H1 (cell line): Measurements from ENCODE around the gene RPP25.

ENCODE experiments used
- CHD2 ChIP-seq: IDR thresholded peaks from 2 replicates; pipeline ENCODE4 v1.6.1; 2012; ENCODE audit warnings: low read length, improper control_type of control experiment
- EP300 ChIP-seq, 2 experiments: IDR thresholded peaks; 1 replicate in 1 of 2; 2 replicates in 1 of 2; pipeline ENCODE4 v1.6.1; 2011 to 2012; ENCODE audit warnings: low read depth in 2 of 2, low read length in 2 of 2, mild to moderate bottlenecking in 2 of 2, borderline replicate concordance in 1 of 2, inconsistent platforms in 1 of 2, moderate library complexity in 1 of 2
- FOSL1 ChIP-seq: IDR thresholded peaks from 2 replicates; pipeline ENCODE4 v1.6.1; 2011; ENCODE audit warnings: mild to moderate bottlenecking, low read depth, low read length, moderate library complexity; ENCODE audit not compliant: insufficient read depth
- GABPA ChIP-seq: IDR thresholded peaks from 2 replicates; pipeline ENCODE4 v1.6.1; 2011; ENCODE audit warnings: mild to moderate bottlenecking, low read length, moderate library complexity, borderline replicate concordance; ENCODE audit not compliant: insufficient read depth
- JUND ChIP-seq: IDR thresholded peaks from 2 replicates; pipeline ENCODE4 v1.6.1; 2011; ENCODE audit warnings: mild to moderate bottlenecking, improper control_type of control experiment, low read length
- POLR2A ChIP-seq, 2 experiments: IDR thresholded peaks; 1 replicate in 1 of 2; 2 replicates in 1 of 2; pipeline ENCODE4 v1.6.1; 2011; ENCODE audit warnings: low read depth in 2 of 2, low read length in 2 of 2, mild to moderate bottlenecking in 2 of 2; ENCODE audit errors: control extremely low read depth in 1 of 2
- POLR2AphosphoS5 ChIP-seq: IDR thresholded peaks from 2 replicates; pipeline ENCODE4 v1.6.1; 2011; ENCODE audit warnings: low read depth, low read length
- SP2 ChIP-seq: IDR thresholded peaks from 2 replicates; pipeline ENCODE4 v1.6.1; 2012; ENCODE audit warnings: mild to moderate bottlenecking, low read length, inconsistent platforms
- TCF12 ChIP-seq: IDR thresholded peaks from 2 replicates; pipeline ENCODE4 v1.6.1; 2011; ENCODE audit warnings: low read depth, mild to moderate bottlenecking, low read length
- TEAD4 ChIP-seq: IDR thresholded peaks from 2 replicates; pipeline ENCODE4 v1.6.1; 2012; ENCODE audit warnings: low read depth, low read length, inconsistent platforms, mixed read lengths
- ZNF274 ChIP-seq: IDR thresholded peaks from 2 replicates; pipeline ENCODE4 v1.7.0; 2012; ENCODE audit warnings: low read length, borderline replicate concordance; ENCODE audit errors: extremely low read depth
- TF ChIP-seq, protein P1 (sequence below), 3 experiments: IDR thresholded peaks; 1 replicate in 2 of 3; 2 replicates in 1 of 3; pipeline versions ENCODE4 v1.5.1 to v1.6.1; 2011; ENCODE audit warnings: low read length in 3 of 3, mild to moderate bottlenecking in 3 of 3, inconsistent platforms in 2 of 3, low read depth in 1 of 3, moderate library complexity in 1 of 3; ENCODE audit not compliant: insufficient read depth in 1 of 3; ENCODE audit errors: control extremely low read depth in 1 of 3
- TF ChIP-seq, protein P2 (sequence below): IDR thresholded peaks from 2 replicates; pipeline ENCODE4 v1.6.1; 2011; ENCODE audit warnings: low read depth, mild to moderate bottlenecking, low read length; ENCODE audit not compliant: insufficient read depth
- TF ChIP-seq, protein P3 (sequence below): IDR thresholded peaks from 2 replicates; pipeline ENCODE4 v1.6.1; 2012; ENCODE audit warnings: inconsistent platforms

DNA sequence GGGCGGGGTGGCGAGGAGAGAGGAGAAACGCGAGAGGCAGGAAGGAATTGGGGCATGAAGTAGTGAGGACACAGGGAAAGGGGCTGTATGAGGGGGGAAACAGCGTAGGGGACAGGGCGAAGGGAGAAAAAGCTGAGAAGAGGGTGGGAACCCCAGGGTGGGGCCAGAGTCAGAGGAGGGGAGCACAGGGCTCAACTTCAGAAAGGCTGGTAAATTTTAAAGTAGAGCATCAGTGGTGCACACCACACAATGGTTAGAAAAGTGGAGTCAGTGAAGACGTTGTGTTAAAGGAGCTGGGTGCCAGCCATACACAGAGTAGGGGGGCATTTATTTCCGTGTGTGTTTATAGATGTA lies 3.0 kb upstream of the RPP25 start:
- TF ChIP-seq, protein P1, sequence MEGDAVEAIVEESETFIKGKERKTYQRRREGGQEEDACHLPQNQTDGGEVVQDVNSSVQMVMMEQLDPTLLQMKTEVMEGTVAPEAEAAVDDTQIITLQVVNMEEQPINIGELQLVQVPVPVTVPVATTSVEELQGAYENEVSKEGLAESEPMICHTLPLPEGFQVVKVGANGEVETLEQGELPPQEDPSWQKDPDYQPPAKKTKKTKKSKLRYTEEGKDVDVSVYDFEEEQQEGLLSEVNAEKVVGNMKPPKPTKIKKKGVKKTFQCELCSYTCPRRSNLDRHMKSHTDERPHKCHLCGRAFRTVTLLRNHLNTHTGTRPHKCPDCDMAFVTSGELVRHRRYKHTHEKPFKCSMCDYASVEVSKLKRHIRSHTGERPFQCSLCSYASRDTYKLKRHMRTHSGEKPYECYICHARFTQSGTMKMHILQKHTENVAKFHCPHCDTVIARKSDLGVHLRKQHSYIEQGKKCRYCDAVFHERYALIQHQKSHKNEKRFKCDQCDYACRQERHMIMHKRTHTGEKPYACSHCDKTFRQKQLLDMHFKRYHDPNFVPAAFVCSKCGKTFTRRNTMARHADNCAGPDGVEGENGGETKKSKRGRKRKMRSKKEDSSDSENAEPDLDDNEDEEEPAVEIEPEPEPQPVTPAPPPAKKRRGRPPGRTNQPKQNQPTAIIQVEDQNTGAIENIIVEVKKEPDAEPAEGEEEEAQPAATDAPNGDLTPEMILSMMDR (IDR thresholded peaks at IDR 0.05; ENCODE audit: control extremely low read depth in 1 of 3, insufficient read depth in 1 of 3, low read depth in 1 of 3, low read length in 3 of 3) = no peak
- TF ChIP-seq TCF12 (no peak), CHD2 (no peak), FOSL1 (no peak), POLR2A (IDR thresholded peaks at IDR 0.05; ENCODE audit: control extremely low read depth in 1 of 2, low read depth in 2 of 2, low read length in 2 of 2) (no peak), SP2 (no peak), POLR2AphosphoS5 (no peak), GABPA (no peak), ZNF274 (no peak), JUND (no peak), EP300 (IDR thresholded peaks at IDR 0.05; ENCODE audit: borderline replicate concordance in 1 of 2, low read depth in 2 of 2, low read length in 2 of 2) (no peak), TEAD4 (no peak)
- TF ChIP-seq, protein P2, sequence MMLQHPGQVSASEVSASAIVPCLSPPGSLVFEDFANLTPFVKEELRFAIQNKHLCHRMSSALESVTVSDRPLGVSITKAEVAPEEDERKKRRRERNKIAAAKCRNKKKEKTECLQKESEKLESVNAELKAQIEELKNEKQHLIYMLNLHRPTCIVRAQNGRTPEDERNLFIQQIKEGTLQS = no peak
- TF ChIP-seq, protein P3, sequence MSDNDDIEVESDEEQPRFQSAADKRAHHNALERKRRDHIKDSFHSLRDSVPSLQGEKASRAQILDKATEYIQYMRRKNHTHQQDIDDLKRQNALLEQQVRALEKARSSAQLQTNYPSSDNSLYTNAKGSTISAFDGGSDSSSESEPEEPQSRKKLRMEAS = no peak
